ENCODE results near the gene UGT1A1.

- TF ChIP-seq CTCF (IDR thresholded peaks at IDR 0.05) (no peak), POLR2A (IDR thresholded peaks at IDR 0.05) (no peak)
These were observed 33.5 kb downstream of the UGT1A1 start for GRCh38 chr2:233793465-233794127.

All from Peyer's patch (tissue), 4 donors.